Parathyroid adenoma (tissue), 2 donors: ENCODE results near the gene CYYR1.

Source experiments
- H2AFZ ChIP-seq: fragments of 300-600 bp; sonication (generic); one replicate; pipeline ENCODE4 v1.7.0; 2017; ENCODE audit warnings: antibody characterized with exemption, mild to moderate bottlenecking
- H3K27ac ChIP-seq: fragments of 300-600 bp; sonication (generic); one replicate; pipeline ENCODE4 v1.7.0; 2017
- H3K27me3 ChIP-seq: fragments of 300-600 bp; sonication (generic); one replicate; pipeline ENCODE4 v1.7.0; 2017; ENCODE audit warnings: low read length; ENCODE audit not compliant: control insufficient read depth, insufficient read depth
- H3K36me3 ChIP-seq: fragments of 300-600 bp; sonication (generic); one replicate; pipeline ENCODE4 v1.7.0; 2017; ENCODE audit warnings: low read length; ENCODE audit not compliant: control insufficient read depth, insufficient read depth
- H3K4me1 ChIP-seq: fragments of 300-600 bp; sonication (generic); one replicate; pipeline ENCODE4 v1.7.0; 2017; ENCODE audit warnings: control low read depth
- H3K4me2 ChIP-seq: fragments of 300-600 bp; sonication (generic); one replicate; pipeline ENCODE4 v1.7.0; 2017; ENCODE audit warnings: low read length
- H3K4me3 ChIP-seq: fragments of 300-600 bp; sonication (generic); one replicate; pipeline ENCODE4 v1.7.0; 2017; ENCODE audit warnings: low read depth, low read length
- H3K79me2 ChIP-seq: fragments of 300-600 bp; sonication (generic); one replicate; pipeline ENCODE4 v1.7.0; 2017; ENCODE audit warnings: control low read depth
- H3K9ac ChIP-seq: fragments of 300-600 bp; sonication (generic); one replicate; pipeline ENCODE4 v1.7.0; 2017; ENCODE audit warnings: mild to moderate bottlenecking
- H3K9me3 ChIP-seq: fragments of 300-600 bp; sonication (generic); one replicate; pipeline ENCODE4 v1.7.0; 2017; ENCODE audit warnings: low read length; ENCODE audit not compliant: control insufficient read depth
- CTCF ChIP-seq: fragments of 300-600 bp; sonication (generic); IDR thresholded peaks from one replicate; pipeline ENCODE4 v1.7.0; 2017; ENCODE audit warnings: antibody characterized with exemption, mild to moderate bottlenecking
- donor health status: primary hyperparathyroidism.

CYYR1 gene

GRCh38 chr21:26508903-26509302 lies 64.2 kb downstream of the CYYR1 start:
- Histone ChIP-seq H3K4me1 (no peaks in the 10 kb centered on the region), H3K4me3 (no peak overlapping the region), H3K36me3 (no peaks in the 10 kb centered on the region), H2AFZ (no peak overlapping the region), H3K4me2 (no peak overlapping the region), H3K9ac (no peak overlapping the region), H3K9me3 (no peaks in the 10 kb centered on the region), H3K27ac (no peak overlapping the region), H3K27me3 (no peaks in the 10 kb centered on the region), H3K79me2 (no peaks in the 10 kb centered on the region)
- TF ChIP-seq CTCF: no peak

- no peak for TF ChIP-seq CTCF
Observed at GRCh38 chr21:26506956-26507355, 66.1 kb downstream of the CYYR1 start.

GRCh38 chr21:26505211-26505610 lies 67.9 kb downstream of the CYYR1 start:
- no peaks in the 10 kb centered on the region for H3K4me1 ChIP-seq
- H3K27ac ChIP-seq: no peak overlapping the region
- H3K27me3 ChIP-seq: no peaks in the 10 kb centered on the region
- no peak overlapping the region for H2AFZ ChIP-seq
- H3K79me2 ChIP-seq: no peaks in the 10 kb centered on the region
- H3K9me3 ChIP-seq: no peaks in the 10 kb centered on the region
- no peak overlapping the region for H3K9ac ChIP-seq
- H3K4me2 ChIP-seq: no peak overlapping the region
- no peaks in the 10 kb centered on the region for H3K36me3 ChIP-seq
- no peak overlapping the region for H3K4me3 ChIP-seq
- TF ChIP-seq CTCF: no peak

More at GRCh38 chr21:26506956-26507355, 66.1 kb downstream of the CYYR1 start:
- no peaks in the 10 kb centered on the region for H3K4me1 ChIP-seq
- no peaks in the 10 kb centered on the region for H3K9me3 ChIP-seq
- no peak overlapping the region for H3K4me3 ChIP-seq
- no peaks in the 10 kb centered on the region for H3K36me3 ChIP-seq
- H3K9ac ChIP-seq: no peak overlapping the region
- no peaks in the 10 kb centered on the region for H3K79me2 ChIP-seq
- no peaks in the 10 kb centered on the region for H3K27me3 ChIP-seq
- H3K27ac ChIP-seq: no peak overlapping the region
- no peak overlapping the region for H3K4me2 ChIP-seq
- no peak overlapping the region for H2AFZ ChIP-seq

GRCh38 chr21:26503414-26503813 lies 69.7 kb downstream of the CYYR1 start:
- no peaks in the 10 kb centered on the region for H3K4me1 ChIP-seq
- no peak overlapping the region for H3K4me3 ChIP-seq
- H2AFZ ChIP-seq: no peak overlapping the region
- no peaks in the 10 kb centered on the region for H3K36me3 ChIP-seq
- H3K27me3 ChIP-seq: no peaks in the 10 kb centered on the region
- no peak overlapping the region for H3K9ac ChIP-seq
- TF ChIP-seq CTCF: no peak
- no peaks in the 10 kb centered on the region for H3K79me2 ChIP-seq
- H3K9me3 ChIP-seq: no peaks in the 10 kb centered on the region
- no peak overlapping the region for H3K27ac ChIP-seq
- H3K4me2 ChIP-seq: no peak overlapping the region

GRCh38 chr21:26501495-26502021 lies 71.5 kb downstream of the CYYR1 start:
- H3K79me2 ChIP-seq: no peaks in the 10 kb centered on the region
- H3K9ac ChIP-seq: no peak overlapping the region
- TF ChIP-seq CTCF: no peak
- no peaks in the 10 kb centered on the region for H3K36me3 ChIP-seq
- no peak overlapping the region for H3K4me2 ChIP-seq
- no peaks in the 10 kb centered on the region for H3K4me1 ChIP-seq
- H3K4me3 ChIP-seq: no peak overlapping the region
- no peak overlapping the region for H2AFZ ChIP-seq
- no peaks in the 10 kb centered on the region for H3K27me3 ChIP-seq
- H3K9me3 ChIP-seq: no peaks in the 10 kb centered on the region
- no peak overlapping the region for H3K27ac ChIP-seq
